NCI-H2107 (cell line): ENCODE data around the gene MAST3.
"Not testable (repeated sequence)": the region's sequence is repeated elsewhere in the genome, so short reads cannot be mapped to it uniquely, and the experiment has no call there.

Experiments
- DNase-seq: peaks from one replicate; lab custom pipeline; 2025; lab: John Stamatoyannopoulos, UW

Gene MAST3

DNA sequence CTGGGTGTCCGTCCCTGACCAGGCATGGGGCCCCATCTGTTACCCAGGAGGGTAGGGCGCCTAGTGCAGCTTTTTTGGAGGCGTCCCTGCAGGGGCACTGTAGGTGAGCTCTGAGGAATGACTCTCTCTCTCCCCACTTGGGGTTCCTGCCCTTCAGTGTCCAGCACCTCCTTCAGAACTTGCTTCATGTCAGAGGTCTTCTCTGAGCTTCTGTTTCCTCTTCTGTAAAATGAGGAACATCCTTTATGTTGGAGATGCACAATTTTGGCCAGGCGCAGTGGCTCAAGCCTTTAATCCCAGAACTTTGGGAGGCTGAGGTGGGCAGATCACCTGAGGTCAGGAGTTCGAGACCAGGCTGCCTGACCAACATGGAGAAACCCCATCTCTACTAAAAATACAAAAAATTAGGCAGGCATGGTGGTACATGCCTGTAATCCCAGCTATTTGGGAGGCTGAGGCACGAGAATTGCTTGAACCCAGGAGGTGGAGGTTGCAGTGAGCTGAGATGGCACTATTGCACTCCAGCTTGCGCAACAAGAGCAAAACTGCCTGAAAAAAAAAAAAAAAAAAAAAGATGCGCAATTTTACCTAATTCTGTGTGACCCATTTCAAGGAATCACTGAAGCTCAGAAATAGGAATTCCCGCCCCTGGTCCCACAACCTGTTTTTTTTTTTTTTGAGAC, 40.2 kb downstream of the MAST3 start:
- DNase-seq, result no peak

DNA sequence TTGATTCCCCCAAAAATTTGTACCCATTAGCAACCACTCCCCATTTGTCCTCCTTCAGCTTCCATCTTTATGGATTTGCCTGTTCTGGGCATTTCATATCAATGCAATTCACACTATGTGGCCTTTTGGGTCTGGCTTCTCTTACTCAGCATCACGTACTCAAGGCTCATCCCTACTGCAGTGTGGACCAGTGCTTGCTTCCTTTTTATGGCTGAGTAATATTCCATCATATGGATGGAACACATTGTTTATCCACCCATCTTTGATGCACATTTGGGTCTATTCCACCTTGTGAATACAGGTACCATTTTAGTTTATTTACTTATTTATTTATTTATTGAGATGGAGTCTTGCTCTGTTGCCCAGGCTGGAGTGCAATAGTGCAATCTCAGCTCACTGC, 42.9 kb downstream of the MAST3 start:
- no peak for DNase-seq

DNA sequence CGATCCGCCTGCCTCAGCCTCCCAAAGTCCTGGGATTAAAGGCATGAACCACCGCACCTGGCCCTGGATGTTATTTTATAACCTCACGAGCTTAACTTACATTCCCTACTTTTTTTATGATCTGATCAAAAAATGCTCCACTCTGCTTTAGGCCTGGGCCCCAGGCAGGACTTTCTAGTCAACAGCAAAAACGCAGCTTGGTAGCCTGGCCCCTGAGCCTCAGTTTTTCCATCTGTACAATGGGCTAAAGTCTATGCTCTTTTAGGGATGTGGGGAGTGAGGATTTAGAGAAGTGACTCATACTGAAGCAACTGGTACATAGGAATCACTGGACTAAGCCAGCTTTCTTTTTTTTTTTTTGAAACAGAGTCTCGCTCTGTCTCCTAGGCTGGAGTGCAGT, 43.5 kb downstream of the MAST3 start:
- no peak for DNase-seq

DNA sequence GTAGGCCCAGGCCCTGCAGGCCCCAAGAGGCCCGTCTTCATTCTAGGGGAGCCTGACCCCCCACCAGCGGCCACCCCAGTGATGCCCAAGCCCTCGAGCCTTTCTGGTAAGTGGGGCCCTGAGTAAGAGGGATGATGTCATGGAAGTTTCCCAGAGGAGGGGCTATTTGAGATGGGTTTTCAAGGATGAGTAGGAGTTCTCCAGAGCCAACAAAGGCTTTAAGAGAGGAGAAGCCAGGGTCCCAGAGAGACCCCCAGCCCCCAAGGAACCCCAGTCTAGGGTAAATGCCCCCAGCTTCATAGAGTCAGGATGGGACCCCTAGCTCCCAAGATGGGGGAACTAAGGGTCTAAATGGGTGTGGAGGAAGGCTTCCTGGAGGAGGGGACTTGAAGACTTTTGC, 46.3 kb downstream of the MAST3 start:
- no peak for DNase-seq

DNA sequence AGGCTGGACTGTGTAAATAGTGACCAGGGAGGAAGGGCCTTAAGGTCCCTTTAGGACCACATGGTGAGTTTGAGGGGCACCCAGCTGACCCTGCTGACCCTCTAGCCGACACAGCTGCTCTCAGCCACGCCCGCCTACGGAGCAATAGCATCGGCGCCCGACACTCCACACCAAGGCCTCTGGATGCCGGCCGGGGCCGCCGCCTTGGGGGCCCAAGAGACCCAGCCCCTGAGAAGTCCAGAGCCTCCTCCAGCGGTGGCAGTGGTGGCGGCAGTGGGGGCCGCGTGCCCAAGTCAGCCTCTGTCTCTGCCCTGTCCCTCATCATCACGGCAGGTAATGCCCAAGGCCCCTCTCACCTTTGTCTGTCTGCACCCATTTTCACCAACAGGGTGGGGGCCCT, 46.8 kb downstream of the MAST3 start:
- no peak for DNase-seq

DNA sequence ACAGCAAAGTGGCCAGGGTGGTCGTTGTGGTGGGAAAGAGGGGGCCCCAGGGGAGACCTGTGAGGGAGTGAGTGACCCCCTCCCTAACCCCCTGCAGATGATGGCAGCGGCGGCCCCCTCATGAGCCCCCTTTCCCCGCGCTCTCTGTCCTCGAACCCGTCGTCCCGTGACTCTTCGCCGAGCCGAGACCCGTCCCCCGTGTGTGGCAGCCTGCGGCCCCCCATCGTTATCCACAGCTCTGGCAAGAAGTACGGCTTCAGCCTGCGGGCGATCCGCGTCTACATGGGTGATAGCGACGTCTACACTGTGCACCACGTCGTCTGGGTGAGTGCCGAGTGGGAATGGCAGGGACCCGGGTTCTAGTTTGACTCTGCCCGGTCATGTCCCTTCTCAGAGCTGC, 47.3 kb downstream of the MAST3 start:
- DNase-seq, result no peak

DNA sequence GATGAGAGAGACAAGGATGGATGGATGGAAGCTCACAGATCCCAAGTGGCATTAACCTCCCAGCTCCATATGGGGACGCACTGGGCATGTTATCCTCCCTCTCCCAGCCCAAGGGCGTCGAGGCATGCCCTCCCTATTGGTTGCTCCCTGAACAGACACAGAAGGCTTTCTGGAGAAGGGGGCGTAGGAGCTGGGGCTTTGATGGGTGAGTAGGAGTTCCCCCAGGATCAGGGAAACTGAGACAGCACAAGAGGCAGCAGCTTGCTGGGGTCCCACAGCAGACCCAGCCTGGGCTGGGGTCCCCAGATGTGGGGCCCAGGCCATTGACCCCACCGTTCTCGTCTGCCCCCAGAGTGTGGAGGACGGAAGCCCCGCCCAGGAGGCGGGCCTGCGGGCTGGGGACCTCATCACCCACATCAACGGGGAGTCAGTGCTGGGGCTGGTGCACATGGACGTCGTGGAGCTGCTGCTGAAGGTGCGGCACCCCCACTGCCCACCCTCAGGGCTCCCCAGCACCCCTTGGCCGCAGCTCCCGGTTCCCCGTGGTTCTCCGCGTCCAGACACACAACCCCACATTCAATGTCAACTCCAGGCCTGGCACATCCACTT, 47.9 kb downstream of the MAST3 start:
- DNase-seq, result no peak

DNA sequence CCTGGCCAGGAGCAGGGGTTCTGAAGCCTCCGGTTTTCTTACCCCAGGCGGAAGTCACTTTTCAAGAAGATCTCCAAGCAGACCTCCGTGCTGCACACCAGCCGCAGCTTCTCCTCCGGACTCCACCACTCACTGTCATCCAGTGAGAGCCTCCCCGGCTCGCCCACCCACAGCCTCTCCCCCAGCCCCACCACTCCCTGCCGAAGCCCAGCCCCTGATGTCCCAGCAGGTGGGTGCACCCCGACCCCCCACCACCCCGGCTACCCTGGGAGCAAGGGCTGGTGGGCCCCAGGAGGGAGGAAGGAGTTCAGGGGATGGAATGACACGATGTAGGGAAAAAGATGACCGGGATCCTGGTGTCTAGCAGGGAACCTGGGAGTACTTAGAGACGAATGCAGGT, 49.8 kb downstream of the MAST3 start:
- no peak for DNase-seq

DNA sequence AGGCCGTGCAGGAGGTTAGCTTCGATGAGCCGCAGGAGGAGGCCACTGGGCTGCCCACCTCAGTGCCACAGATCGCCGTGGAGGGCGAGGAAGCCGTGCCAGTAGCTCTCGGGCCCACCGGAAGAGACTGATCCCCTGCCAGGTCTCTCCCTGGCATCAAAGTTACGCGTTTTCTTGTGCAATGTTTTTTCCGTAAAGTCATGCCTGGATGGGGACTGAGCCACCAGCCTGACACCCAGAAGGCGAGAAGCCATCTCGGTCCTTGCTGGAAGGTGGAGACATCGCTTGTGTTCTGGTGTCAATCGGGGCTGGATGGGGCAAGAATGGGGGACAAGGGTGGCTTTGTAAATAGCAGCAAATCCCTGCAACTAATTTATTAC, 52.0 kb downstream of the MAST3 start:
- DNase-seq, result no peak

DNA sequence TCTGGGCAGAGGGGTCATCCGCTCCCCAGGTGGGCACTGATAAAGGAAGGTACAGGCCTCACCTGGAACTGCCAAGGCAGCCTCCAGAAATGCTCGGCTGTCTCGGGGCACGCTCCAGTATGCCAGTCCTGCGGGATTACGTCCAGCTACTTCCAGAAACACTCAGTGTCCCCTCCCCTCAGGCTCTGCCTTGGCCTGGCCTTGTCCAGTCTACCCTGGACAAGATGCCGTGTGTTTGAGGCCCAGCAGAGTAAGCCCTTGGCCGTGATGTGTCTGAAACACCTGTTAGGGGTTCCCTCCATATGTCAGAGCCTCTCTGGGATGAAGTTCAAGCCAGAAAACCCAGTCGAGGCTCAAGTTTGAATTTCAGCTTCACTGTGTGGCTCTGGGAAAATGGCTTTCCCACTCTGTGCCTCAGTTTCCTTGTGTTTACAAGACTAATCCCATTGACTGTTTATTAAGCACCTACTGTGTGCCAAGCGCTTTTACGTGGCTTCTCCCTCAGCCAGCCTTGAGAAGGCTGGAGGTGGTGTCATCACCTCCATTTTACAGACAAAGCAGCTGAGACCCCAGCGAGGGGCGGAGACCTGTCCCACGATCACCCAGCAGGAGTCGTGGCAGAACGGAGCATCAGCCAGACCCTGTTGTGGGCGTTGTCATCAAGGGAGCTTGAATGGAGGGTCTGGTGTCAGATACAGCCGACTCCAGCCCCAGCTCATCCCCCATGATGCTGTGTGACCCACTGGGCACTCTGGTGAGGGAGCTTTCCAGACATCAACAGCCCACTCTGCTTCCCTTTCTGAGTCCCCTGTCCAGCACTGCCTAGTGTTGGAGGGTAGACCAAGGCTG, 53.4 kb downstream of the MAST3 start:
- DNase-seq, result no peak

DNA sequence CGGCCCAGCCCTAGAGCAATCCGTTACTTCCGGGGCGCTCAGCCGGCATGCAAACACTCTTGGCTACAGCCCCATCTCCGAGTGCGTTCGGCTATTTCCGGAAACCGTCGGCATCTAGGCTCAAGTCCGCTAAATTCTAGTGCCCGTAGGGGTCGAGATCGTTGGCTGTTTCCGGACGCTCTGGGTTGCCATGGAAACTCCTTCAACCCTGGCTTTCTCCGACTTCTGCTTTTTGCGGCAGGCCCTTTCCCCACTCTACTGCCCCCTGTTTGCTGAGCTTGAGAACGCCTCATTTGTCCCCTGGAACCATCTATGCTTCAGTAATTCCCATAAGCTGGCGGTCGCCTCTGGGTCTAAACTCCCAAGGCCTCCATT, 54.9 kb downstream of the MAST3 start:
- DNase-seq, result peak; percentile 87

DNA sequence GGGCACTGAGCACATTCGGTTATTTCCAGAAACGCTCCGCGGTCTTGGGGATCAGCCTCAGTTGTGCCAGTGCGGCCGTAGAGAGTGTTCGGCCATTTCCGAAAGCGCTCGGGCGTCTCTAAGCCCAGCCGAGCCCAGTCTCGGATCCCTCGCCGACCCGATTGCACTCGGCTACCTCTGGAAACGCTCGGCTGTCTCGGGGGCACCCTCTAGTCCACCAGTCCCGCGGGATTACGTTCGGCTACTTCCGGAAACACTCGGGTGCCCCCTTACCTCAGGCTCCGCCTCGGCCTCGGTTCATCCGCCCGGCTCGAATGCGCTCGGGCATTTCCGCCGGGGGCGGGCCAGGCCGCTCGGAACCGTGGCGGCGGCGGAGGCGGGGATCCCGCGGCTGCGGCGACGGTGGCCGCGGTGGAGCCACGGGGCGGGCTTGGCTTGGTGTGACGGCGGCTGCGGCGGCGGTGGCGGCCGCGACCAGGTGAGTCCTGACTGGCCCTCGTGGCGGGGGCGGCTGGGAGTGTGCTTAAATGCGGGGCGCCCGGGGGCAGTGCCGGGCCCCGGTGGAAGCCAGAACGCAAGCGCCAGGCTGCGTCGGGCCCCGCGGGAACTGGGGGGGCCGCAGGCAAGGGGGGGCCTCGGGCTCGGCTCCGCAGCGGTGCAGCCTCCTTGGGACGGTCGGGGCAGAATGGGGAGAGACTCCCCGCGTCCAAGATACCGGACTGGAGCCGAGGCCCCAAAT, 55.4 kb downstream of the MAST3 start, which contains the start of gene PIK3R2:
PIK3R2 (plus strand) TSS at position 347 of the 739 bp plus-strand sequence. CDS start 2,717 bp downstream, outside the sequence.
- DNase-seq, result peak; percentile 98

DNA sequence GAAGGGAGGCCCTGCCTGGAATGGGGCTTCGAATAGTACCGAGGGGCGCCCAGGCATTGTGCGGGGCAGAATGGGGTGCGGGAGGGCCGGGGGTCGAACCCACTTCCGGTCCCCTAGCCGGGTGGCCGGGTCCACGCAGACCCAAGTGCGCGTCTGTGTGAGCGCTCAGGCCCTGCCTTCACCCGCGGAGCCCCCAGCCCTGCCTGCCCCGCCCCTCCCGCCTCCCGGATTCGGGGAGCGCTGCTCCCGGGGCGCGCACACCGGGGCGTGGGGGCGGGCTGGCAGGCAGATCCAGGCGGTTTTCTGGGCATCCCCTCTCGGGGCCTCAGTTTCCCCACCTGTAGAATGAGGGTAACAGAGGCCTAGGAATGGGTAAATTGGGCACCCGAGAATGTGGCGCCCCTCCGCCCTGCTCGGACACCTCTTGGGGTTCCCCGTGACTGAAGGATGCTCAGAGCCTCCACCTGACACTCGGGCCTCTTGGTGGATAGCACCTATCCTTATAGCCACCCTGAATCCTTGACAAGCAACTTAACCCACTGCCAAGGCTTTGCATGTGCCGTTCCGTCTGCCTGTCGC, 56.1 kb downstream of the MAST3 start:
- no peak for DNase-seq

DNA sequence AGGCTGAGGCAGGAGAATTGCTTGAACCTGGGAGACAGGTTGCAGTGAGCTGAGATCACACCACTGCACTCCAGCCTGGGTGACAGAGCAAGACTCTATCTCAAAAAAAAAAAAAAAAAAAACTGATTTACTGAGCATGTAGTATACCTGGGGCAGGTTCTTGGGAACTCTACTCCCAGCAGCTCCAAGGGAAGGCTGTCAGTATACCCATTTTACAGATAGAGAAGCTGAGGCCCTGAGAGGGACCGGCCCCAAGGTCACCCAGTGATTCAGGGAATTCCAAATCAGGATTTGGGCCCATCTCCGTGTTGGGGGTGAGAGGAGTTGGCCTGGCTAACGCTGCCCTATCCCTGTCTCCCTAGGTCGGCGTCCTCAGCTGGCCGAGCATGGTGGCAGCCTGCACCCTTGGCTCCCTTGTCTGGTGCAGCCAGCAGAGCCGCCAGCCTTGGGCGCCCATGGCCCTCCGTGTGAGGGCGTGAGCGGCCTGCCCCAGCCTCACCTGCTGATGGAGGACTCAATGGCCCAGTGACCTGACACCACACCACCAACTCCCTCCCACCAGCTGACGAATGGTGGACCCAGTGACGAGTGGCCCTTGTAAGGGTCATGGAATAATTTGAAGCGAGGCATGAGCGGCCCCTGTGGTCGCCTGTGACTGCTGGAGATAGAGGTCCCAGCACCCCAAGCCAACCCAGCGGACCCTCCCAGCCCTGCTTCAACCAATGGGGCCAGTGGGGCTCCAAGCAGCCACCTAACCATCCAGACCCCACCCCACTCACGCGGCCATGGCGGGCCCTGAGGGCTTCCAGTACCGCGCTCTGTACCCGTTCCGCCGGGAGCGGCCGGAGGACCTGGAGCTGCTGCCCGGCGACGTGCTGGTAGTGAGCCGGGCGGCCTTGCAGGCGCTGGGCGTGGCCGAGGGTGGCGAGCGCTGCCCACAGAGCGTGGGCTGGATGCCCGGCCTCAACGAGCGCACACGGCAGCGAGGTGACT, 57.8 kb downstream of the MAST3 start:
- DNase-seq, result no peak

DNA sequence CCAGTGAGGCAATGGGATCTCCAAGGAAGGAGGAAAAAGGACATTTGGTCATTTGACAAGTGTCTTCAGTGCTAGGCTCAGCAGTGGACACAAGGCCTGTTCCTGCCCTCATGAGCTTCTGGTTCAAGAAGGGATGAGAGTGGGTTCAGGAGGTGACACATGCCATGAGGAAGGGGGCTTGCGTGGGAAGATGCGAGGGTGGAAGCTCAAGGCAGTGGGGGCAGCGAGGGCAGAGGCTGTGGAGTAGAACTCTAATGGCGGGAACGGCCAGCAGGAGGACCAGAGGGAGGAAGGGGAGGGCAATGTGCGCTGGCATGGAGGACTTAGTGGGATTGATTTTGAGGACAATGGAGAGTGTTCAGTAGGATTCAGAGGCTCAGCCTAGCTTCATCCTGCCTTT, 58.7 kb downstream of the MAST3 start:
- no peak for DNase-seq

DNA sequence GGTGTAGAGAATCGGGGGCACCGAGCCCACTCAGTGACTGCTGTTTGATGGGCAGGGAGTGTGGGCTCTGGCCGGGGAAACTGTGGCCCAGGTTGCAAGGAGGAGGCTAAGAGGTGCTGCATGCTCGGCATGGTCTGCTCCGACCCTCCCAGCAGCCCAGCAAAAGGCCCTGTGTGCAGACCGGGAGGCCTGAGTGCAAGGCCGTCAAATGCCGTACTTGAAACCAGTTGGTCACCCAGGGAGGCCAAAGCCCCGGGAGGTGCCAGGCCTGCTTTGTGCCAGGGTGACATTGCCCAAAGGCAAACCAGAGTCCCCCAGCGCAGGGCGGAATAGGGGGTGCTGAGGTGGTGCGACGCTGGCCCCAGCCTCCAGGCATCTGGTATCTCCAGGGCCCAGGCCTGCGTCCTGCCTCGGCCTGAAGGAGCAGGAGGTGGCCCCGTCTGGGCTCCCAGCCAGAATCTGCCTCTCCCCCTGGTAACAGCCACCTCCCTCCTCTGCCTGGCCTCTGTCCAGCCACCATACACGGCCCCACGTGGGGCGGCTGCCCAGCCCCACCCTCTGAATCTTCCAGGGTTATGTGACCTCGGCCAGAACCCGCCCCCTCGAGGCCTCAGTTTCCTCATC, 59.4 kb downstream of the MAST3 start:
- peak; percentile 86 for DNase-seq

DNA sequence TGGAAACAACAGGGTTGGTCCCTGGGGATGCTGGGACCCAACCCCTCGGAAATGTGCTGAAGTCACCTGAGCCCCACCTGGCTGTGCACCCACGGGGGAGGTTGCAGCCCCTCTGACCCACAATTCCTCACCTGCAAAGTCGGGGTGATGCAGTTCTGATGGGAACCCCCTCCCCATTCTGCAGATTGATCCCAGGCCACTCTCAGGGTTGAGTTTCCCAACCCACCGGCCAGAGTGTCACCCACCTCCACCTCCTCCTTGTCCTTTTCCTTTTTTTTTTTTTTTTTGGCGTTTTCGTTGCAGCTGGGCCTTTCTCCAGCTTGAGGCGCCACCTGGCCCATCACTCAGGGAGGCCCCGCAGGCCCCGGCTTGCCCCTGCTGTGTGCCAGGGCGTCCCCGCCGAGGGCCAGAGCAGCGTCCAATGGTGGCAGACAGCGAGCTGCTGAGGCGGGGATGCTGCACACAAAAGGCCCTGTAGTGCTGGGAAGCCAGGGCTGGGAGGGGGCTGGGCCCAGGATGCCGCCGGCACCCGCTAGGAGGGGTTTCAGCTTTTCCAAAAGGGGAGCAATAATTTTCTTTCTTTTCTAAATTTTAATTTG, 60.0 kb downstream of the MAST3 start:
- peak; percentile 70 for DNase-seq

DNA sequence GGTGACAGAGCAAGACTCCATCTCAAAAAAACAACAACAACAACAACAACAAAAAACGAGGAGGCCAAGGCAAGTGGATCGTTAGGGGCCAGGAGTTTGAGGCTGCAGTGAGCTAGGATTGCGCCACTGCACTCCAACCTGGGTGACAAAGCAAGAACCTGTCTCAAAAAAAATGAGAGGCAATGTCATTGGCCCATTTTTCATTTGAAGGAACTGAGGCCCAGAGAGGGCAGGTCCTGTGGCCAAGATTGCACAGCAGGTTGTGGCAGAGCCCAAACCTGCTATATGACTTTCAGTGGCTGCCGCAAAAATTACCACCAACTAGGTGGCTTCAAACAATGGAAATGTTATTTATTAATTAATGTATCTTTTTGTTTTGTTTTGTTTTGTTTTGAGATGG, 60.9 kb downstream of the MAST3 start:
- no peak for DNase-seq

DNA sequence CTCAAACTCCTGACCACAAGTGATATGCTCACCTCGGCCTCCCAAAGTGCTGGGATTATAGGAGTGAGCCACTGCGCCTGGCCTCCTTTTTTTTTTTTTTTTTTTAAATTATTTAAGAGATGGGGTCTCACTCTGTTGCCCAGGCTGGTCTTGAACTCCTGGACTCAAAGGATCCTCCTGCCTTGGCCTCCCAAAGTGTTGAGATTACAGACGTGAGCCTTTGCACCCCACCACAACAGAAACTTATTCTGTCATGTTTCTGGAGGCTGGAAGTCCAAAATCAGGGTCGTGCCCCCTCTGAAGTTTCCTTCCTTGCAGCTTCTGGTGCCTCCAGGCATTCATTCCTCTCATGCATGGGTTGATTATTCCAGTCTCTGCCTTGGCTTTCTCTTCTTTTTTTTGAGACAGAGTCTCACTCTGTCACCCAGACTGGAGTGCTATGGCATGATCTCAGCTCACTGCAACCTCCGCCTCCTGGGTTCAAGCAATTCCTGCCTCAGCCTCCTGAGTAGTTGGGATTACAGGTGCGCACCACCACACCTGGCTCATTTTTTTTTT, 61.6 kb downstream of the MAST3 start:
- not testable (repeated sequence) for DNase-seq

DNA sequence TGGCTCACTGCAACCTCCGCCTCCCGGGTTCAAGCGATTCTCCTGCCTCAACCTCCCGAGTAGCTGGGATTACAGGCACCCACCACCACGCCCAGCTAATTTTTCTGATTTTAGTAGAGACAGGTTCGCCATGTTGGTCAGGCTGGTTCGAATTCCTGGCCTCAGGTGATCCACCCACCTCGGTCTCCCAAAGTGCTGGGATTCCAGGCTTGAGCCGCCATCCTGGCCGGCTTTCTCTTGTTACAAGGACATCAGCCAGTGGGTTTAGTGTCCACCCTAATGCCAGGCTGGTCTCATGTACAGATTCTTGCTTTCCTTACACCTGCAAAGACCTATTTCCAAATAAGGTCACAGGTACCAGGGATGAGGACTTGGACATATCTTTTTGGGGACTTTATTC, 62.2 kb downstream of the MAST3 start:
- no peak for DNase-seq
